ENCODE results near the gene CTNNA2. TPM values are rescaled to one million over a fixed set of nuclear protein-coding genes. Genes with fewer than 3 reads are reported as not detected.

CTNNA2 gene
- total RNA-seq, 2 donors from 2014 or later: 0.17 to 0.88 TPM

GRCh38 chr2:79844011-79844410, 331.2 kb downstream of the CTNNA2 start:
- no peak for DNase-seq
- no peaks in the 10 kb centered on the region for H3K4me1 ChIP-seq
- H3K9ac ChIP-seq (ENCODE audit: low read depth in 2 of 2, low read length in 2 of 2): no peak overlapping the region
- H3K4me3 ChIP-seq: no peak overlapping the region
- H3K9me3 ChIP-seq: no peaks in the 10 kb centered on the region
- intact Hi-C loops (cut with DNase I): no loop called here
- H3K27ac ChIP-seq: no peak overlapping the region
- H3K36me3 ChIP-seq: no peaks in the 10 kb centered on the region
- no peaks in the 10 kb centered on the region for H3K27me3 ChIP-seq
- TF ChIP-seq, protein P1, sequence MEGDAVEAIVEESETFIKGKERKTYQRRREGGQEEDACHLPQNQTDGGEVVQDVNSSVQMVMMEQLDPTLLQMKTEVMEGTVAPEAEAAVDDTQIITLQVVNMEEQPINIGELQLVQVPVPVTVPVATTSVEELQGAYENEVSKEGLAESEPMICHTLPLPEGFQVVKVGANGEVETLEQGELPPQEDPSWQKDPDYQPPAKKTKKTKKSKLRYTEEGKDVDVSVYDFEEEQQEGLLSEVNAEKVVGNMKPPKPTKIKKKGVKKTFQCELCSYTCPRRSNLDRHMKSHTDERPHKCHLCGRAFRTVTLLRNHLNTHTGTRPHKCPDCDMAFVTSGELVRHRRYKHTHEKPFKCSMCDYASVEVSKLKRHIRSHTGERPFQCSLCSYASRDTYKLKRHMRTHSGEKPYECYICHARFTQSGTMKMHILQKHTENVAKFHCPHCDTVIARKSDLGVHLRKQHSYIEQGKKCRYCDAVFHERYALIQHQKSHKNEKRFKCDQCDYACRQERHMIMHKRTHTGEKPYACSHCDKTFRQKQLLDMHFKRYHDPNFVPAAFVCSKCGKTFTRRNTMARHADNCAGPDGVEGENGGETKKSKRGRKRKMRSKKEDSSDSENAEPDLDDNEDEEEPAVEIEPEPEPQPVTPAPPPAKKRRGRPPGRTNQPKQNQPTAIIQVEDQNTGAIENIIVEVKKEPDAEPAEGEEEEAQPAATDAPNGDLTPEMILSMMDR (IDR thresholded peaks at IDR 0.05): no peak

DNA sequence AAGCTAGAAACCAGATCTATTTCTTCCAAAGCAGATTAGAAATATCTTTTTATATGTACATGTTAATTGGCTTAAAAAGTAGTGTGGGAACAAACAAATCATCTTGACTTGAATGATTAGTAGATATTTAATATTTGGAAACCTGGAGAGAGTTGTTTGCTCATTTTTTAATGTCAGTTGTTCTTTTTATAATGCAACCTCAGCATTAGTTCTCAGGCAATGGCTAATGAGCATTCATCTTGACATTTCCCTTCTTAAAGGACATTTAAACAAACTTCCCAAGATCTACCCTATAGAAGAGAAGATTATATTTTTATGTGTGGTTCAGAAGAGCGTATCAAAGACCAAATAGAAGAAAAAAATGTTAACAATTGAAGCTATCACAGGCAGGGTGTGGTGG, 334.0 kb downstream of the CTNNA2 start:
- Histone ChIP-seq H3K4me3 (no peak overlapping the region), H3K36me3 (no peaks in the 10 kb centered on the region), H3K9ac (ENCODE audit: low read depth in 2 of 2, low read length in 2 of 2) (no peak overlapping the region), H3K27me3 (no peaks in the 10 kb centered on the region), H3K4me1 (no peaks in the 10 kb centered on the region), H3K27ac (no peak overlapping the region), H3K9me3 (no peaks in the 10 kb centered on the region)
- TF ChIP-seq, protein P1 (IDR thresholded peaks at IDR 0.05): no peak
- intact Hi-C loops (cut with DNase I): no loop called here
- DNase-seq: no peak

DNA sequence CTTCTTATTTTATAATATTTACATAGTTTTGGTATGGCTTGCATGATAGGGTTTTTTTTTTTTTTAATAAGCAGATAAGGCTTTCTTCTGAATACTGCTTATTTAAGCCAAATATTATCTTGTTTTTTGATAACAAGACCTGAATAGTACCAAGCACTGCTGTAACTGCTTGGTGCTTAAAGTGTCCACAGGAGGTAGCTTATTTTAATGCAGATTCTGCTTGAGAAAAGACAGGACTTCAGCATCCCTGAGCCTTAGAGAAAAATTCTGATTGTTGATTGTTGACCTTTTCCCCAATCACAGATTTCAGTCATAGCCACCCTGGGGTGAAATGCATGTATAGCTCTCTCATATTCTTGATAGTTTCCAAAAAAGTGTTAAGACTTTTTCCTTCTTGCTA, 336.4 kb downstream of the CTNNA2 start:
- Histone ChIP-seq H3K4me3 (no peak overlapping the region), H3K9me3 (no peaks in the 10 kb centered on the region), H3K36me3 (no peaks in the 10 kb centered on the region), H3K9ac (ENCODE audit: low read depth in 2 of 2, low read length in 2 of 2) (no peak overlapping the region), H3K27me3 (no peaks in the 10 kb centered on the region), H3K27ac (no peak overlapping the region), H3K4me1 (no peaks in the 10 kb centered on the region)
- no peak for DNase-seq
- intact Hi-C loops (cut with DNase I): no loop called here
- TF ChIP-seq, protein P1 (IDR thresholded peaks at IDR 0.05): no peak

GRCh38 chr2:79849949-79850348, 337.1 kb downstream of the CTNNA2 start:
- no peak overlapping the region for H3K27ac ChIP-seq
- intact Hi-C loops (cut with DNase I): loop anchor here (10.0 kb wide), 1 partner anchor 115 kb away; no protein-coding TSS in a partner anchor

DNA sequence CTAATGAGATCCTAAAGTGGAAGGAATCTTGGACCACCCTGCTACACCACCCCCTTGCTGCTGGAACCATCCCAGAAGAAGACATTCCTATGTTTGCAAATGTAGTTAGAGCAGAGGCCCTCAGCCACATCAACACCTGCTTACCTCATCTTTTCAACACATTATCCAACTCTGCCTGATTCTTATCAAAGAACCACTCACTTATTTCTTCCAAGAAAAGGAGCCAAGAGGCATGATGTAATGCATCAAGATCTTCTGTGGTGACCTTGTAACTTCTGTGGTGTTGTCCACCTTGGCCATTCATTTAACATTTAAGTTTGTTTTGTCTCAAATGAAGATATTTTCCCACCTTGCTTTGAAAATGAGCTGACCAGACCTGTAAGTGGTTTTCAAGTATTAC, 338.1 kb downstream of the CTNNA2 start:
- Histone ChIP-seq H3K36me3 (no peaks in the 10 kb centered on the region), H3K27me3 (no peaks in the 10 kb centered on the region), H3K9me3 (no peaks in the 10 kb centered on the region), H3K4me1 (no peaks in the 10 kb centered on the region), H3K9ac (ENCODE audit: low read depth in 2 of 2, low read length in 2 of 2) (no peak overlapping the region), H3K27ac (no peak overlapping the region), H3K4me3 (no peak overlapping the region)
- intact Hi-C loops (cut with DNase I): loop anchor here (10.0 kb wide), 1 partner anchor 116 kb away; no protein-coding TSS in a partner anchor
- TF ChIP-seq, protein P1 (IDR thresholded peaks at IDR 0.05): no peak
- no peak for DNase-seq

More at GRCh38 chr2:79849949-79850348, 337.1 kb downstream of the CTNNA2 start:
- no peaks in the 10 kb centered on the region for H3K9me3 ChIP-seq
- no peak for DNase-seq
- H3K9ac ChIP-seq (ENCODE audit: low read depth in 2 of 2, low read length in 2 of 2): no peak overlapping the region
- no peaks in the 10 kb centered on the region for H3K36me3 ChIP-seq
- no peaks in the 10 kb centered on the region for H3K27me3 ChIP-seq
- H3K4me3 ChIP-seq: no peak overlapping the region
- TF ChIP-seq, protein P1 (IDR thresholded peaks at IDR 0.05): no peak
- H3K4me1 ChIP-seq: no peaks in the 10 kb centered on the region

Measured in colonic mucosa (tissue), 4 donors.